ENCODE data around the gene RET.

RET gene

GRCh38 chr10:43177595-43177994, 100.7 kb downstream of the RET start:
- no peak for DNase-seq

All from T-helper 2 cell (primary cell).